Heart right ventricle (tissue), 16 donors: ENCODE results near the gene KCNC1. TPM values are rescaled to one million over a fixed set of nuclear protein-coding genes. Genes with fewer than 3 reads are reported as not detected.

ENCODE experiments used
- ATAC-seq, 8 donors: fragments of 200-7000 bp; cut with Tn5 transposase; one replicate each; pipeline ENCODE4 v1.9.1; 2020; ENCODE audit warnings: mild to moderate bottlenecking in 8 of 8, moderate library complexity in 8 of 8, moderate number of reproducible peaks in 1 of 8
- DNase-seq, 2 donors: peaks; one replicate each; pipeline ENCODE4 v3.0.0-alpha.2; 2020
- H3K27ac ChIP-seq, 10 donors: fragments of 200-600 bp; sonication (generic) in 2 of 10; one replicate each; pipeline versions ENCODE4 v1.5.0 to v1.8.0; 2020 to 2022; ENCODE audit warnings: mild to moderate bottlenecking in 3 of 10
- H3K27me3 ChIP-seq, 7 donors: fragments of 200-600 bp; one replicate each; pipeline ENCODE4 v1.8.0; 2021 to 2022; ENCODE audit warnings: mild to moderate bottlenecking in 2 of 7
- H3K36me3 ChIP-seq, 9 donors: fragments of 200-600 bp; sonication (generic) in 1 of 9; one replicate each; pipeline versions ENCODE4 v1.5.0 to v1.8.0; 2020 to 2022; ENCODE audit warnings: mild to moderate bottlenecking in 2 of 9
- H3K4me1 ChIP-seq, 9 donors: fragments of 200-600 bp; sonication (generic) in 1 of 9; one replicate each; pipeline versions ENCODE4 v1.5.0 to v1.8.0; 2020 to 2022; ENCODE audit warnings: mild to moderate bottlenecking in 4 of 9
- H3K4me3 ChIP-seq, 10 donors: fragments of 200-600 bp; sonication (generic) in 2 of 10; one replicate each; pipeline versions ENCODE4 v1.5.0 to v1.8.0; 2020 to 2022; ENCODE audit warnings: mild to moderate bottlenecking in 7 of 10, moderate library complexity in 2 of 10
- H3K9me3 ChIP-seq, 11 donors: fragments of 200-600 bp in 10 of 11; sonication (generic) in 2 of 11; one replicate each; pipeline versions ENCODE4 v1.5.0 to v1.8.0; 2013 to 2022; ENCODE audit warnings: mild to moderate bottlenecking in 2 of 11, control low read depth in 1 of 11, moderate library complexity in 1 of 11
- CTCF ChIP-seq, 9 donors: fragments of 200-600 bp; sonication (generic) in 2 of 9; IDR thresholded peaks; one replicate each; pipeline versions ENCODE4 v1.5.0 to v1.8.0; 2021 to 2022; ENCODE audit warnings: antibody characterized with exemption in 9 of 9, mild to moderate bottlenecking in 5 of 9, moderate library complexity in 1 of 9
- WGBS, 2 donors: extraction: QIAGEN DNeasy Blood & Tissue Kit; methylation state at CpG; one replicate each; pipeline ENCODE4 v1.1.7; 2013; ENCODE audit warnings: inconsistent platforms in 1 of 2; 5-methylcytosine and 5-hydroxymethylcytosine counted together
- intact Hi-C, 10 donors: fragments of 100-400 bp; cut with DNase I; formaldehyde crosslinking; loops; one replicate each; pipeline versions ENCODE4 v1.11.1 to v1.14.2; 2022
- polyA plus RNA-seq, 2 donors: library from polyadenylated mRNA; stranded (reverse); fragments of 200-250 nt; gene quantifications; one replicate each; pipeline ENCODE4 v1.2.3, GENCODE V29; 2013
- total RNA-seq, 10 donors: library from RNA; stranded (reverse); fragmentation: NEBNext Ultra II Directional in 3 of 10; extraction: Animal tissue kit (Norgen Biotek cat#: 25700) in 3 of 10; gene quantifications; one replicate each; pipeline versions ENCODE4 v1.2.1 to v1.2.4, GENCODE V29; 2021 to 2023
- donor health status: Arrhythmogenic right ventricular cardiomyopathy.
- donor health status: ischemic (EF 13 %, LVEDD 7.1; RV severe dilation, severe dysfunction).
- donor health status: healthy with polysubstance abuse.
- donor health status: DM: no; HTN: yes; CAD: no.
- donor health status: DM: no; HTN: no; CAD: no.
- donor health status: ischemic (EF 25% LVEDD 6.9; RV normal size, moderate dysfunction).
- donor health status: ischemic (EF 25% LVEDD 5.7; RV mildly dilated, moderate dysfunction).
- donor health status: healthy.
- donor health status: DM: yes; HTN: yes; CAD: no.
- donor health status: Ischemic cardiomyopathy.
- donor health status: ischemic (EF 35%, LVEDD 5.7; RV mildly dilated, moderate dysfunction).
- donor health status: nonischemic (EF 11% LVEDD 7.7; RV severe dilation, severe dysfunction).
- donor health status: DM: yes; HTN: yes; CAD: no.
- donor health status: PGD.
- donor health status: ischemic (EF 29% LVEDD 5.4; RV normal size, mild dysfunction).
- donor health status: nonischemic (EF 23%, LVEDD 6.1; RV moderate dilation, normal function).

KCNC1 gene
- total and polyA plus RNA-seq, 12 donors: 0.04 to 0.09 (median 0.06) TPM; not detected in 8

GRCh38 chr11:17762309-17762974, 27.9 kb downstream of the KCNC1 start:
- ATAC-seq: no peak
- H3K27me3 ChIP-seq: no peaks in the 10 kb centered on the region
- H3K27ac ChIP-seq: no peak overlapping the region
- H3K4me3 ChIP-seq: no peak overlapping the region
- DNase-seq: no peak
- TF ChIP-seq CTCF (IDR thresholded peaks at IDR 0.05): no peak
- no peaks in the 10 kb centered on the region for H3K36me3 ChIP-seq
- intact Hi-C loops: loop anchor here in 5 of 10 donors (2.0 to 10.0 kb wide), 3 partner anchors 82 to 212 kb away; no protein-coding TSS in a partner anchor
- WGBS, 2 donors: 88 to 92% methylated on average over 17 of the region's 17 CpGs
- H3K9me3 ChIP-seq: peaks cover 0 to 15% (median 0%) of the 10 kb centered on the region in 11 donors
- H3K4me1 ChIP-seq: peaks cover 0 to 4% (median 0%) of the 10 kb centered on the region in 9 donors

- Histone ChIP-seq H3K4me3 (no peak overlapping the region), H3K36me3 (no peaks in the 10 kb centered on the region), H3K27ac (no peak overlapping the region), H3K4me1 (peaks cover 0 to 4% (median 0%) of the 10 kb centered on the region in 9 donors), H3K27me3 (no peaks in the 10 kb centered on the region), H3K9me3 (peaks cover 0 to 10% (median 0%) of the 10 kb centered on the region in 11 donors)
- WGBS, 2 donors: 89 to 91% methylated on average over 7 of the region's 7 CpGs
- intact Hi-C loops: loop anchor here in 5 of 10 donors (2.0 to 10.0 kb wide), 3 partner anchors 82 to 212 kb away; no protein-coding TSS in a partner anchor
- no peak for ATAC-seq
- no peak for DNase-seq
- TF ChIP-seq CTCF (IDR thresholded peaks at IDR 0.05): no peak
Observed at GRCh38 chr11:17763244-17763643, 28.7 kb downstream of the KCNC1 start.

GRCh38 chr11:17763703-17764102, 29.1 kb downstream of the KCNC1 start:
- WGBS, 2 donors: 63 to 67% methylated on average over 3 of the region's 3 CpGs
- no peak for DNase-seq

More at GRCh38 chr11:17763703-17764102, 29.1 kb downstream of the KCNC1 start:
- ATAC-seq: no peak
- Histone ChIP-seq H3K4me3 (no peak overlapping the region), H3K36me3 (no peaks in the 10 kb centered on the region), H3K4me1 (peaks cover 0 to 4% (median 0%) of the 10 kb centered on the region in 9 donors), H3K27ac (no peak overlapping the region), H3K27me3 (no peaks in the 10 kb centered on the region), H3K9me3 (peaks cover 0 to 5% (median 0%) of the 10 kb centered on the region in 11 donors)
- intact Hi-C loops: loop anchor here in 5 of 10 donors (2.0 to 10.0 kb wide), 3 partner anchors 81 to 211 kb away; no protein-coding TSS in a partner anchor
- TF ChIP-seq CTCF (IDR thresholded peaks at IDR 0.05): no peak
